GM23338 (cell line): ENCODE data around the gene SLC1A4. TPM values are rescaled to one million over a fixed set of nuclear protein-coding genes. Genes with fewer than 3 reads are reported as not detected.

Experiments
- ATAC-seq: fragments of 200-7000 bp; cut with Tn5 transposase; 3 replicates; pipeline ENCODE4 v1.9.1; 2020
- DNase-seq: peaks from one replicate; pipeline ENCODE4 v3.0.0-alpha.2; 2015; ENCODE audit warnings: low spot score
- H2AFZ ChIP-seq: fragments of 200-600 bp; sonication (generic); 2 replicates; pipeline ENCODE4 v1.8.0; 2016; ENCODE audit warnings: antibody characterized with exemption, mild to moderate bottlenecking, moderate library complexity
- H3F3A ChIP-seq: fragments of 200-600 bp; sonication (generic); replicated peaks from 2 replicates; pipeline ENCODE4 v1.8.0; 2017; ENCODE audit warnings: antibody characterized with exemption, mixed run types, low read depth
- H3K27ac ChIP-seq: fragments of 200-600 bp; sonication (generic); 2 replicates; pipeline ENCODE4 v1.6.1; 2016; ENCODE audit warnings: low read depth
- H3K27me3 ChIP-seq: fragments of 200-600 bp; sonication (generic); 2 replicates; pipeline ENCODE4 v1.8.0; 2016; ENCODE audit warnings: mild to moderate bottlenecking, mixed run types, moderate library complexity; ENCODE audit not compliant: insufficient read depth
- H3K36me3 ChIP-seq: fragments of 200-600 bp; sonication (generic); 2 replicates; pipeline ENCODE4 v1.8.0; 2016; ENCODE audit warnings: mild to moderate bottlenecking; ENCODE audit not compliant: insufficient read depth
- H3K4me1 ChIP-seq: fragments of 200-600 bp; sonication (generic); 2 replicates; pipeline ENCODE4 v1.8.0; 2016; ENCODE audit warnings: mild to moderate bottlenecking, moderate library complexity; ENCODE audit not compliant: insufficient read depth
- H3K4me2 ChIP-seq: fragments of 200-600 bp; sonication (generic); 2 replicates; pipeline ENCODE4 v1.7.1; 2017; ENCODE audit warnings: mixed run types
- H3K4me3 ChIP-seq: fragments of 200-600 bp; sonication (generic); 2 replicates; pipeline ENCODE4 v1.6.1; 2016; ENCODE audit warnings: mixed run types
- H3K79me2 ChIP-seq: fragments of 200-600 bp; sonication (generic); replicated peaks from 2 replicates; pipeline ENCODE4 v1.8.0; 2017; ENCODE audit warnings: mild to moderate bottlenecking; ENCODE audit not compliant: insufficient read depth
- H3K9me2 ChIP-seq: fragments of 200-600 bp; sonication (generic); 2 replicates; pipeline ENCODE4 v1.8.0; 2017; ENCODE audit not compliant: insufficient read depth
- H4K20me1 ChIP-seq: fragments of 200-600 bp; sonication (generic); replicated peaks from 2 replicates; pipeline ENCODE4 v1.8.0; 2017; ENCODE audit warnings: mild to moderate bottlenecking; ENCODE audit not compliant: insufficient read depth
- H3K27ac Mint-ChIP-seq: 2 replicates; pipeline ENCODE4 v1.8.0; 2020; ENCODE audit warnings: inconsistent platforms, mild to moderate bottlenecking, moderate library complexity, mixed read lengths
- H3K27me3 Mint-ChIP-seq: 3 replicates; pipeline ENCODE4 v1.8.0; 2022; ENCODE audit warnings: low read depth, mild to moderate bottlenecking, moderate library complexity, mixed read lengths, inconsistent platforms; ENCODE audit not compliant: insufficient read depth, poor library complexity
- H3K36me3 Mint-ChIP-seq: 3 replicates; pipeline ENCODE4 v1.8.0; 2021; ENCODE audit warnings: low read depth, mild to moderate bottlenecking, inconsistent platforms, moderate library complexity, mixed read lengths
- H3K4me1 Mint-ChIP-seq: 3 replicates; pipeline ENCODE4 v1.8.0; 2020; ENCODE audit warnings: mild to moderate bottlenecking, inconsistent platforms, mixed read lengths
- H3K4me3 Mint-ChIP-seq: 3 replicates; pipeline ENCODE4 v1.8.0; 2021; ENCODE audit warnings: moderate library complexity, mild to moderate bottlenecking, inconsistent platforms, mixed read lengths
- H3K9me3 Mint-ChIP-seq: 3 replicates; pipeline ENCODE4 v1.8.0; 2020; ENCODE audit warnings: moderate library complexity, mild to moderate bottlenecking, inconsistent platforms, mixed read lengths
- JUNB ChIP-seq: IDR thresholded peaks from one replicate; pipeline ENCODE4 v1.6.1; 2016; ENCODE audit warnings: antibody characterized with exemption; ENCODE audit not compliant: unreplicated experiment
- NANOG ChIP-seq: IDR thresholded peaks from 2 replicates; pipeline ENCODE4 v1.6.1; 2016; ENCODE audit warnings: antibody characterized with exemption, borderline replicate concordance
- POLR2AphosphoS5 ChIP-seq: IDR thresholded peaks from 2 replicates; pipeline ENCODE4 v1.6.1; 2016; ENCODE audit warnings: antibody characterized with exemption, low read depth
- STAT1 ChIP-seq: IDR thresholded peaks from one replicate; pipeline ENCODE4 v1.6.1; 2016; ENCODE audit warnings: antibody characterized with exemption; ENCODE audit not compliant: unreplicated experiment
- ZNF331 ChIP-seq: fragments of 250-450 bp; sonication (Bioruptor Pico); IDR thresholded peaks from 2 replicates; pipeline ENCODE4 v1.5.0; 2020; ENCODE audit warnings: low read depth, mild to moderate bottlenecking, moderate library complexity
- ZNF462 ChIP-seq: fragments of 250-450 bp; sonication (Bioruptor Pico); IDR thresholded peaks from 2 replicates; pipeline ENCODE4 v1.5.0; 2020; ENCODE audit warnings: mild to moderate bottlenecking, moderate library complexity
- polyA plus RNA-seq: library from polyadenylated mRNA; unstranded; fragments of >200 nt; fragmentation: Nextera tagmentation; extraction: Ambion mirVana; gene quantifications from 2 replicates; pipeline ENCODE4 v1.2.1, GENCODE V29; 2016
- total RNA-seq: library from RNA; depleted of rRNA; stranded (reverse); fragments of >200 nt; shearing (Covaris generic); gene quantifications from 2 replicates; pipeline ENCODE4 v1.2.3, GENCODE V29; 2014
- TF ChIP-seq, protein P1 (sequence below): IDR thresholded peaks from one replicate; pipeline ENCODE4 v1.6.1; 2018; ENCODE audit warnings: antibody characterized with exemption; ENCODE audit not compliant: unreplicated experiment
- TF ChIP-seq, protein P2 (sequence below), 2 experiments: fragments of 200-600 bp in 1 of 2; sonication (generic) in 1 of 2; conservative IDR thresholded peaks; 2 replicates each; pipeline versions ENCODE4 v1.5.1 to v1.6.1; 2016 to 2017; ENCODE audit warnings: antibody characterized with exemption in 2 of 2, low read depth in 2 of 2, mild to moderate bottlenecking in 2 of 2, moderate library complexity in 1 of 2
- TF ChIP-seq, protein P3 (sequence below): IDR thresholded peaks from 2 replicates; pipeline ENCODE4 v1.6.1; 2016; ENCODE audit warnings: antibody characterized with exemption

Gene SLC1A4
- total and polyA plus RNA-seq, 2 experiments from 2014 or later: 1.3 to 2.7 TPM

DNA sequence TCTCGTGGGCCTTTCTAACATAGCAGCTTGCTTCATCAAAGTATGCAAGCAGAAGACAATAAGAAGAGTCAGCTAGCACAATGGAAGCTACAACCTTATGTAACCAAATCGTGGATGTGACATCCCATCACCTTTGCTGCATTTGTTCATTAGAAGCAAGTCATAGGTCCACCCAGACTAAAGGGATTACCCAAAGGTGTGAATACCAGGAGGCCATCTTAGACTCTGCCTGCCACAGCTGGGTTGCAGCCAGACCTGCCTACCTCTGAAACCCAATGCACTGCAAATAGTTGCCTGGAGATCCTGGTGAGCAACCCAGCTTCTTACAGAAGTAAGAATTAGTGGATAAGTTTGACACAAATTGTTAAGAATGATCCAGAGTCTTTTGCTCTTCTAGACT lies 10.6 kb downstream of the SLC1A4 start (continued):
- TF ChIP-seq, protein P1, sequence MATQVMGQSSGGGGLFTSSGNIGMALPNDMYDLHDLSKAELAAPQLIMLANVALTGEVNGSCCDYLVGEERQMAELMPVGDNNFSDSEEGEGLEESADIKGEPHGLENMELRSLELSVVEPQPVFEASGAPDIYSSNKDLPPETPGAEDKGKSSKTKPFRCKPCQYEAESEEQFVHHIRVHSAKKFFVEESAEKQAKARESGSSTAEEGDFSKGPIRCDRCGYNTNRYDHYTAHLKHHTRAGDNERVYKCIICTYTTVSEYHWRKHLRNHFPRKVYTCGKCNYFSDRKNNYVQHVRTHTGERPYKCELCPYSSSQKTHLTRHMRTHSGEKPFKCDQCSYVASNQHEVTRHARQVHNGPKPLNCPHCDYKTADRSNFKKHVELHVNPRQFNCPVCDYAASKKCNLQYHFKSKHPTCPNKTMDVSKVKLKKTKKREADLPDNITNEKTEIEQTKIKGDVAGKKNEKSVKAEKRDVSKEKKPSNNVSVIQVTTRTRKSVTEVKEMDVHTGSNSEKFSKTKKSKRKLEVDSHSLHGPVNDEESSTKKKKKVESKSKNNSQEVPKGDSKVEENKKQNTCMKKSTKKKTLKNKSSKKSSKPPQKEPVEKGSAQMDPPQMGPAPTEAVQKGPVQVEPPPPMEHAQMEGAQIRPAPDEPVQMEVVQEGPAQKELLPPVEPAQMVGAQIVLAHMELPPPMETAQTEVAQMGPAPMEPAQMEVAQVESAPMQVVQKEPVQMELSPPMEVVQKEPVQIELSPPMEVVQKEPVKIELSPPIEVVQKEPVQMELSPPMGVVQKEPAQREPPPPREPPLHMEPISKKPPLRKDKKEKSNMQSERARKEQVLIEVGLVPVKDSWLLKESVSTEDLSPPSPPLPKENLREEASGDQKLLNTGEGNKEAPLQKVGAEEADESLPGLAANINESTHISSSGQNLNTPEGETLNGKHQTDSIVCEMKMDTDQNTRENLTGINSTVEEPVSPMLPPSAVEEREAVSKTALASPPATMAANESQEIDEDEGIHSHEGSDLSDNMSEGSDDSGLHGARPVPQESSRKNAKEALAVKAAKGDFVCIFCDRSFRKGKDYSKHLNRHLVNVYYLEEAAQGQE: no peak

GRCh38 chr2:65000644-65001043 lies 11.4 kb downstream of the SLC1A4 start:
- Mint-ChIP-seq H3K27ac (no peak overlapping the region), H3K27me3 (peaks cover 9% of the 10 kb centered on the region), H3K4me1 (peaks cover 9% of the 10 kb centered on the region), H3K36me3 (no peaks in the 10 kb centered on the region), H3K9me3 (no peaks in the 10 kb centered on the region), H3K4me3 (no peak overlapping the region)
- Histone ChIP-seq H3F3A (no peaks in the 10 kb centered on the region), H3K27ac (no peak overlapping the region), H3K79me2 (no peaks in the 10 kb centered on the region), H2AFZ (no peak overlapping the region), H3K4me3 (no peak overlapping the region), H3K9me2 (no peaks in the 10 kb centered on the region), H3K4me1 (peaks cover 6% of the 10 kb centered on the region; the same call in 1 of the 2 replicates), H3K4me2 (no peak overlapping the region), H3K36me3 (no peaks in the 10 kb centered on the region), H4K20me1 (0 out of 2 replicates have a peak, but pooled peaks cover 2% of the 10 kb centered on the region), H3K27me3 (no peaks in the 10 kb centered on the region)
- no peak for DNase-seq
- ATAC-seq: no peak
- TF ChIP-seq, protein P2, sequence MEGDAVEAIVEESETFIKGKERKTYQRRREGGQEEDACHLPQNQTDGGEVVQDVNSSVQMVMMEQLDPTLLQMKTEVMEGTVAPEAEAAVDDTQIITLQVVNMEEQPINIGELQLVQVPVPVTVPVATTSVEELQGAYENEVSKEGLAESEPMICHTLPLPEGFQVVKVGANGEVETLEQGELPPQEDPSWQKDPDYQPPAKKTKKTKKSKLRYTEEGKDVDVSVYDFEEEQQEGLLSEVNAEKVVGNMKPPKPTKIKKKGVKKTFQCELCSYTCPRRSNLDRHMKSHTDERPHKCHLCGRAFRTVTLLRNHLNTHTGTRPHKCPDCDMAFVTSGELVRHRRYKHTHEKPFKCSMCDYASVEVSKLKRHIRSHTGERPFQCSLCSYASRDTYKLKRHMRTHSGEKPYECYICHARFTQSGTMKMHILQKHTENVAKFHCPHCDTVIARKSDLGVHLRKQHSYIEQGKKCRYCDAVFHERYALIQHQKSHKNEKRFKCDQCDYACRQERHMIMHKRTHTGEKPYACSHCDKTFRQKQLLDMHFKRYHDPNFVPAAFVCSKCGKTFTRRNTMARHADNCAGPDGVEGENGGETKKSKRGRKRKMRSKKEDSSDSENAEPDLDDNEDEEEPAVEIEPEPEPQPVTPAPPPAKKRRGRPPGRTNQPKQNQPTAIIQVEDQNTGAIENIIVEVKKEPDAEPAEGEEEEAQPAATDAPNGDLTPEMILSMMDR (conservative IDR thresholded peaks at IDR 0.05; ENCODE audit: low read depth in 2 of 2): no peak
- no peak for TF ChIP-seq ZNF331 (CRISPR knock-in tag)
- no peak for TF ChIP-seq NANOG
- TF ChIP-seq, protein P3, sequence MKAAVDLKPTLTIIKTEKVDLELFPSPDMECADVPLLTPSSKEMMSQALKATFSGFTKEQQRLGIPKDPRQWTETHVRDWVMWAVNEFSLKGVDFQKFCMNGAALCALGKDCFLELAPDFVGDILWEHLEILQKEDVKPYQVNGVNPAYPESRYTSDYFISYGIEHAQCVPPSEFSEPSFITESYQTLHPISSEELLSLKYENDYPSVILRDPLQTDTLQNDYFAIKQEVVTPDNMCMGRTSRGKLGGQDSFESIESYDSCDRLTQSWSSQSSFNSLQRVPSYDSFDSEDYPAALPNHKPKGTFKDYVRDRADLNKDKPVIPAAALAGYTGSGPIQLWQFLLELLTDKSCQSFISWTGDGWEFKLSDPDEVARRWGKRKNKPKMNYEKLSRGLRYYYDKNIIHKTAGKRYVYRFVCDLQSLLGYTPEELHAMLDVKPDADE: no peak
- no peak for TF ChIP-seq JUNB
- no peak for TF ChIP-seq POLR2AphosphoS5
- TF ChIP-seq ZNF462 (CRISPR knock-in tag): no peak
- TF ChIP-seq STAT1: no peak
- TF ChIP-seq, protein P1: no peak
